HepG2 (cell line): ENCODE results near the gene ATG9A. TPM values are rescaled to one million over a fixed set of nuclear protein-coding genes. Genes with fewer than 3 reads are reported as not detected.

Experiments
- AGO2 ChIP-seq: fragments of 200-400 bp; formaldehyde crosslinking; optimal IDR thresholded peaks from 2 replicates; pipeline ENCODE3; 2017; ENCODE audit warnings: mild to moderate bottlenecking, low read depth, low read length, moderate library complexity
- CBX5 ChIP-seq: sonication (generic); formaldehyde crosslinking; IDR thresholded peaks from 2 replicates; pipeline ENCODE4 v1.4.0; 2020; ENCODE audit warnings: missing genetic modification reagents, borderline replicate concordance
- FLYWCH1 ChIP-seq: sonication (generic); formaldehyde crosslinking; IDR thresholded peaks from 2 replicates; pipeline ENCODE4 v1.8.1; 2023; ENCODE audit warnings: mild to moderate bottlenecking, missing genetic modification reagents
- KAT7 ChIP-seq: IDR thresholded peaks from 2 replicates; pipeline ENCODE4 v1.6.1; 2018; ENCODE audit warnings: borderline replicate concordance, missing compliant biosample characterization
- POLR2G ChIP-seq: fragments of 200-400 bp; formaldehyde crosslinking; IDR thresholded peaks from 2 replicates; pipeline ENCODE4 v1.6.1; 2018; ENCODE audit warnings: mild to moderate bottlenecking, low read depth, low read length, moderate library complexity
- SP140L ChIP-seq: sonication (generic); formaldehyde crosslinking; IDR thresholded peaks from 2 replicates; pipeline ENCODE4 v1.4.0; 2020; ENCODE audit warnings: missing genetic modification reagents, borderline replicate concordance
- SP2 ChIP-seq: sonication (generic); formaldehyde crosslinking; IDR thresholded peaks from 2 replicates; pipeline ENCODE4 v1.5.1; 2020; ENCODE audit warnings: mild to moderate bottlenecking, missing genetic modification reagents
- ZBTB3 ChIP-seq: sonication (generic); formaldehyde crosslinking; IDR thresholded peaks from 2 replicates; pipeline ENCODE4 v1.4.0; 2020; ENCODE audit warnings: low read depth, mild to moderate bottlenecking, moderate library complexity, missing genetic modification reagents, borderline replicate concordance
- ZFAT ChIP-seq: sonication (generic); formaldehyde crosslinking; conservative IDR thresholded peaks from 2 replicates; pipeline ENCODE4 v1.8.1; 2023; ENCODE audit warnings: missing genetic modification reagents, inconsistent platforms
- ZFP82 ChIP-seq: sonication (generic); formaldehyde crosslinking; IDR thresholded peaks from 2 replicates; pipeline ENCODE4 v1.5.1; 2020; ENCODE audit warnings: mild to moderate bottlenecking, missing genetic modification reagents, borderline replicate concordance
- ZMYM2 ChIP-seq: sonication (generic); formaldehyde crosslinking; IDR thresholded peaks from 2 replicates; pipeline ENCODE4 v1.8.0; 2022; ENCODE audit warnings: mild to moderate bottlenecking, missing genetic modification reagents
- ZNF124 ChIP-seq: sonication (generic); formaldehyde crosslinking; IDR thresholded peaks from 2 replicates; pipeline ENCODE4 v1.4.0; 2020; ENCODE audit warnings: missing genetic modification reagents
- ZNF282 ChIP-seq: fragments of 450-650 bp; IDR thresholded peaks from 2 replicates; pipeline ENCODE4 v1.6.1; 2018; ENCODE audit not compliant: partially characterized antibody
- ZNF572 ChIP-seq: sonication (generic); formaldehyde crosslinking; IDR thresholded peaks from 2 replicates; pipeline ENCODE4 v1.5.1; 2020; ENCODE audit warnings: mild to moderate bottlenecking, missing genetic modification reagents
- ZNF670 ChIP-seq: sonication (generic); formaldehyde crosslinking; IDR thresholded peaks from 2 replicates; pipeline ENCODE4 v1.8.0; 2022; ENCODE audit warnings: mild to moderate bottlenecking, missing genetic modification reagents, borderline replicate concordance
- ZNF720 ChIP-seq: sonication (generic); formaldehyde crosslinking; IDR thresholded peaks from 2 replicates; pipeline ENCODE4 v1.4.0; 2020; ENCODE audit warnings: missing genetic modification reagents
- ZNF777 ChIP-seq: sonication (generic); formaldehyde crosslinking; IDR thresholded peaks from 2 replicates; pipeline ENCODE4 v1.4.0; 2020; ENCODE audit warnings: missing genetic modification reagents
- polyA plus RNA-seq, 8 experiments: library from polyadenylated mRNA; depleted of rRNA in 3 of 8; stranded (reverse) in 7 of 8; unstranded in 1 of 8; fragments of >200 nt; fragmentation: Illumina TruSeq in 4 of 8; extraction: Trizol in 4 of 8; gene quantifications; 2 replicates each; pipeline versions ENCODE4 v1.2.1 to v1.2.3, GENCODE V29; 2011 to 2016; ENCODE audit warnings: low read depth in 4 of 8, missing spikeins in 1 of 8, mixed read lengths in 1 of 8; ENCODE audit not compliant: insufficient read depth in 1 of 8
- total RNA-seq, 5 experiments: library from RNA; depleted of rRNA; stranded (reverse); fragments of >200 nt; fragmentation: Illumina TruSeq; extraction: Trizol; gene quantifications; 2 replicates each; pipeline ENCODE4 v1.2.3, GENCODE V29; 2016; ENCODE audit warnings: low read depth in 1 of 5
- TF ChIP-seq, protein P1 (sequence below): fragments of 450-650 bp; IDR thresholded peaks from 2 replicates; pipeline ENCODE4 v1.6.1; 2016
- TF ChIP-seq, protein P2 (sequence below): IDR thresholded peaks from 2 replicates; pipeline ENCODE4 v1.6.1; 2016
- TF ChIP-seq, protein P3 (sequence below), 2 experiments: fragments of 450-650 bp in 1 of 2; sonication (generic) in 1 of 2; formaldehyde crosslinking; IDR thresholded peaks; 2 replicates each; pipeline versions ENCODE4 v1.5.0 to v1.8.0; 2020 to 2022; ENCODE audit warnings: mild to moderate bottlenecking in 1 of 2, missing genetic modification reagents in 1 of 2
- TF ChIP-seq, protein P4 (sequence below): sonication (generic); formaldehyde crosslinking; IDR thresholded peaks from 2 replicates; pipeline ENCODE4 v1.4.0; 2020; ENCODE audit warnings: missing genetic modification reagents

The ATG9A gene
- total and polyA plus RNA-seq, 2 of the 13 experiments (the other 11 are each of a cell fraction or from before 2014, with no cell fraction given): 35.0 to 131 TPM

DNA sequence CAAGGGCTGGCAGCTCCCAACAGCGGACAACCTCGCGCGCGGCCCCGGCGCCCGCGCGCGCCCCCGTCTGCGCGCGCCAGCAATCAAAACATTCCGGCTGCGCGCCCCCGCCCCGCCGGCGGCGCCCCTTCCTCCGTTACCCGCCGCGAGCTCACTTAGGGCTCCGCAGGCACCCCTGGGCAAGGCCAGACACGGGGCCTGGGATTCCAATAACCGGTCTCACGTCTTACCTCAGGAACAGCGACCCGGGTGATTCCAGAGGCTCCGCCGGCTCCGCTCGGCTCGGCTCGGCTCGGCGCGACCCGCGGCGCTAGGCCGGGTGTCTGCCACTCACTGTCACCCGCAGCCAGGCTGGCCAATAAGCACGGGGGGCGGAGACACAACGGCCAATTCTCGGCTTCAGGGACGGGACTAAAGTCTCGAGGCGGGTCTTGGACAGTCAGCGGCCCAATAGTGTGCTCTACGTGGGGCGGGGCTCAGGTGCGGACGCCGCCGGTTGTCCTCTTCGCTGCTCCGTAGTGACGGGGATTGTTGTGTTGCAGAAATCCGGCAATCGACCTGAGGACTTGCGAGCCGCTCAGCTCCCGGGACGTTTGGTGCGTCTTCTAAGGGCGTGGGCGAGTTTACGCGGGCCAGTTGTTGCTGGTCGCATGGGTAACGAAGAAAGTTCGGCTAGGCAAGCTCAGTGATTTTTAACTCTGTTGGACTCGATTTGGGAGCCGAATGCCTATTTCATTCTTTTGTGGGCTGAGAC, at the start of gene ATG9A, which contains the start of gene ANKZF1 (continued):
- TF ChIP-seq POLR2G (peak; percentile 95), ZFP82 (CRISPR knock-in tag) (peak; percentile 91; the same call in 1 of the 2 replicates), SP2 (peak; percentile 100), ZNF572 (CRISPR knock-in tag) (0 out of 2 replicates have a peak, but pooled peaks have one; percentile 35), ZFAT (CRISPR knock-in tag) (no peak), ZNF282 (no peak), ZNF124 (CRISPR knock-in tag) (peak; percentile 67; the same call in 1 of the 2 replicates), ZNF777 (CRISPR knock-in tag) (no peak; the same call in none of the 2 replicates), SP140L (CRISPR knock-in tag) (no peak), ZMYM2 (CRISPR knock-in tag) (0 out of 2 replicates have a peak, but pooled peaks have one; percentile 46), CBX5 (CRISPR knock-in tag) (peak; percentile 76; the same call in 1 of the 2 replicates), KAT7 (CRISPR knock-in tag) (no peak), ZBTB3 (CRISPR knock-in tag) (0 out of 2 replicates have a peak, but pooled peaks have one; percentile 59), FLYWCH1 (CRISPR knock-in tag) (no peak), ZNF670 (CRISPR knock-in tag) (peak; percentile 95), AGO2 (no peak), ZNF720 (CRISPR knock-in tag) (no peak)
- TF ChIP-seq, protein P1, sequence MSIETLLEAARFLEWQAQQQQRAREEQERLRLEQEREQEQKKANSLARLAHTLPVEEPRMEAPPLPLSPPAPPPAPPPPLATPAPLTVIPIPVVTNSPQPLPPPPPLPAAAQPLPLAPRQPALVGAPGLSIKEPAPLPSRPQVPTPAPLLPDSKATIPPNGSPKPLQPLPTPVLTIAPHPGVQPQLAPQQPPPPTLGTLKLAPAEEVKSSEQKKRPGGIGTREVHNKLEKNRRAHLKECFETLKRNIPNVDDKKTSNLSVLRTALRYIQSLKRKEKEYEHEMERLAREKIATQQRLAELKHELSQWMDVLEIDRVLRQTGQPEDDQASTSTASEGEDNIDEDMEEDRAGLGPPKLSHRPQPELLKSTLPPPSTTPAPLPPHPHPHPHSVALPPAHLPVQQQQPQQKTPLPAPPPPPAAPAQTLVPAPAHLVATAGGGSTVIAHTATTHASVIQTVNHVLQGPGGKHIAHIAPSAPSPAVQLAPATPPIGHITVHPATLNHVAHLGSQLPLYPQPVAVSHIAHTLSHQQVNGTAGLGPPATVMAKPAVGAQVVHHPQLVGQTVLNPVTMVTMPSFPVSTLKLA: peak; percentile 75
- TF ChIP-seq, protein P2, sequence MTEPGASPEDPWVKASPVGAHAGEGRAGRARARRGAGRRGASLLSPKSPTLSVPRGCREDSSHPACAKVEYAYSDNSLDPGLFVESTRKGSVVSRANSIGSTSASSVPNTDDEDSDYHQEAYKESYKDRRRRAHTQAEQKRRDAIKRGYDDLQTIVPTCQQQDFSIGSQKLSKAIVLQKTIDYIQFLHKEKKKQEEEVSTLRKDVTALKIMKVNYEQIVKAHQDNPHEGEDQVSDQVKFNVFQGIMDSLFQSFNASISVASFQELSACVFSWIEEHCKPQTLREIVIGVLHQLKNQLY: no peak
- TF ChIP-seq, protein P3, sequence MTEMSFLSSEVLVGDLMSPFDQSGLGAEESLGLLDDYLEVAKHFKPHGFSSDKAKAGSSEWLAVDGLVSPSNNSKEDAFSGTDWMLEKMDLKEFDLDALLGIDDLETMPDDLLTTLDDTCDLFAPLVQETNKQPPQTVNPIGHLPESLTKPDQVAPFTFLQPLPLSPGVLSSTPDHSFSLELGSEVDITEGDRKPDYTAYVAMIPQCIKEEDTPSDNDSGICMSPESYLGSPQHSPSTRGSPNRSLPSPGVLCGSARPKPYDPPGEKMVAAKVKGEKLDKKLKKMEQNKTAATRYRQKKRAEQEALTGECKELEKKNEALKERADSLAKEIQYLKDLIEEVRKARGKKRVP (CRISPR knock-in tag; IDR thresholded peaks at IDR 0.05): peak in 1 of 2 experiments; percentile 88; a peak in 2 of 4 replicates
- TF ChIP-seq, protein P4, sequence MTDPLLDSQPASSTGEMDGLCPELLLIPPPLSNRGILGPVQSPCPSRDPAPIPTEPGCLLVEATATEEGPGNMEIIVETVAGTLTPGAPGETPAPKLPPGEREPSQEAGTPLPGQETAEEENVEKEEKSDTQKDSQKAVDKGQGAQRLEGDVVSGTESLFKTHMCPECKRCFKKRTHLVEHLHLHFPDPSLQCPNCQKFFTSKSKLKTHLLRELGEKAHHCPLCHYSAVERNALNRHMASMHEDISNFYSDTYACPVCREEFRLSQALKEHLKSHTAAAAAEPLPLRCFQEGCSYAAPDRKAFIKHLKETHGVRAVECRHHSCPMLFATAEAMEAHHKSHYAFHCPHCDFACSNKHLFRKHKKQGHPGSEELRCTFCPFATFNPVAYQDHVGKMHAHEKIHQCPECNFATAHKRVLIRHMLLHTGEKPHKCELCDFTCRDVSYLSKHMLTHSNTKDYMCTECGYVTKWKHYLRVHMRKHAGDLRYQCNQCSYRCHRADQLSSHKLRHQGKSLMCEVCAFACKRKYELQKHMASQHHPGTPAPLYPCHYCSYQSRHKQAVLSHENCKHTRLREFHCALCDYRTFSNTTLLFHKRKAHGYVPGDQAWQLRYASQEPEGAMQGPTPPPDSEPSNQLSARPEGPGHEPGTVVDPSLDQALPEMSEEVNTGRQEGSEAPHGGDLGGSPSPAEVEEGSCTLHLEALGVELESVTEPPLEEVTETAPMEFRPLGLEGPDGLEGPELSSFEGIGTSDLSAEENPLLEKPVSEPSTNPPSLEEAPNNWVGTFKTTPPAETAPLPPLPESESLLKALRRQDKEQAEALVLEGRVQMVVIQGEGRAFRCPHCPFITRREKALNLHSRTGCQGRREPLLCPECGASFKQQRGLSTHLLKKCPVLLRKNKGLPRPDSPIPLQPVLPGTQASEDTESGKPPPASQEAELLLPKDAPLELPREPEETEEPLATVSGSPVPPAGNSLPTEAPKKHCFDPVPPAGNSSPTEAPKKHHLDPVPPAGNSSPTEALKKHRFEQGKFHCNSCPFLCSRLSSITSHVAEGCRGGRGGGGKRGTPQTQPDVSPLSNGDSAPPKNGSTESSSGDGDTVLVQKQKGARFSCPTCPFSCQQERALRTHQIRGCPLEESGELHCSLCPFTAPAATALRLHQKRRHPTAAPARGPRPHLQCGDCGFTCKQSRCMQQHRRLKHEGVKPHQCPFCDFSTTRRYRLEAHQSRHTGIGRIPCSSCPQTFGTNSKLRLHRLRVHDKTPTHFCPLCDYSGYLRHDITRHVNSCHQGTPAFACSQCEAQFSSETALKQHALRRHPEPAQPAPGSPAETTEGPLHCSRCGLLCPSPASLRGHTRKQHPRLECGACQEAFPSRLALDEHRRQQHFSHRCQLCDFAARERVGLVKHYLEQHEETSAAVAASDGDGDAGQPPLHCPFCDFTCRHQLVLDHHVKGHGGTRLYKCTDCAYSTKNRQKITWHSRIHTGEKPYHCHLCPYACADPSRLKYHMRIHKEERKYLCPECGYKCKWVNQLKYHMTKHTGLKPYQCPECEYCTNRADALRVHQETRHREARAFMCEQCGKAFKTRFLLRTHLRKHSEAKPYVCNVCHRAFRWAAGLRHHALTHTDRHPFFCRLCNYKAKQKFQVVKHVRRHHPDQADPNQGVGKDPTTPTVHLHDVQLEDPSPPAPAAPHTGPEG (CRISPR knock-in tag): peak; percentile 76; the same call in 1 of the 2 replicates
